Activated naive CD4-positive, alpha-beta T cell treated with anti-CD3 and anti-CD28 coated beads, Interleukin-2, amount 10 ng/mL, durations not matched to agents 5 hours and 36 hours (primary cell): ENCODE measurements around the gene FAN1. TPM values are rescaled to one million over a fixed set of nuclear protein-coding genes. Genes with fewer than 3 reads are reported as not detected.

Experiments
- total RNA-seq, 2 experiments: library from RNA; stranded (reverse); gene quantifications; one replicate each; pipeline ENCODE4 v1.2.3, GENCODE V29; 2021

FAN1 gene
- total RNA-seq: 10 to 100 TPM; 12.0 to 13.8 TPM

DNA sequence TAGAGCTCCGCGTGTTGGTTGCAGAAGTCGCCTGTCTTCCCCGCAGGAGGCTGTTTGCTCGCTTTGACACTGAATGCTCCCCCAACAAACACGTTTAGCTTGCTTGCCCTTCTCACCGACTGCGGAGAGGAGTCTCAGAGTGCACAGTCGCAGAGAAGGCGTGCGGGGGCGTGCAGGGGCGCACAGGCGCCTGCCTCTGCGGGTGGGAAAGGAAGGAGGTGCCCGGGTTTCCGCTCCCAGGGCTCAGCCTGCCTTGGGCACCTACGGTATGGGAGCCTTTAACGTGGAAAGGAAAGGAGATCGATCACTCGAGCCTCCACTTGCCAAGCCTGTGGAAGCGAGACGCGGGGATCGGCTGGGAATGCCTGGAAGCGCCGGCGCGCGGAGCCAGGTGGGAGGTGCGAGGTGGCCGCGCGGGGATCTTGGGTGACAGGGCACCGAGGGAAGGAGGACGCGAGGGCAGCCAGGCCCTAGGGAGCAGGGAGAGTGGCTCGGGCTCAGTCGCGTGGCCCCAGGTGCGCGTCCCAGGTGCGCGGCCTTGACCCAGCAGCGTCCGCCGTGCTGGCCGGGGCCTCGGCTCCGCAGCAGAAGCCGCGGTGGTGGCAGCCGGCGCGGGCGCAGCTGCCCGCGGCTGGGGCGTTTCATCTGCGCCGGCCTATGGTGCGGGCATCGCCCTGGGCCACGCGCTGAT, at the start of gene FAN1:
FAN1 (plus strand) TSS at position 419 of the 691 bp plus-strand sequence. CDS start 749 bp downstream, outside the sequence.

DNA sequence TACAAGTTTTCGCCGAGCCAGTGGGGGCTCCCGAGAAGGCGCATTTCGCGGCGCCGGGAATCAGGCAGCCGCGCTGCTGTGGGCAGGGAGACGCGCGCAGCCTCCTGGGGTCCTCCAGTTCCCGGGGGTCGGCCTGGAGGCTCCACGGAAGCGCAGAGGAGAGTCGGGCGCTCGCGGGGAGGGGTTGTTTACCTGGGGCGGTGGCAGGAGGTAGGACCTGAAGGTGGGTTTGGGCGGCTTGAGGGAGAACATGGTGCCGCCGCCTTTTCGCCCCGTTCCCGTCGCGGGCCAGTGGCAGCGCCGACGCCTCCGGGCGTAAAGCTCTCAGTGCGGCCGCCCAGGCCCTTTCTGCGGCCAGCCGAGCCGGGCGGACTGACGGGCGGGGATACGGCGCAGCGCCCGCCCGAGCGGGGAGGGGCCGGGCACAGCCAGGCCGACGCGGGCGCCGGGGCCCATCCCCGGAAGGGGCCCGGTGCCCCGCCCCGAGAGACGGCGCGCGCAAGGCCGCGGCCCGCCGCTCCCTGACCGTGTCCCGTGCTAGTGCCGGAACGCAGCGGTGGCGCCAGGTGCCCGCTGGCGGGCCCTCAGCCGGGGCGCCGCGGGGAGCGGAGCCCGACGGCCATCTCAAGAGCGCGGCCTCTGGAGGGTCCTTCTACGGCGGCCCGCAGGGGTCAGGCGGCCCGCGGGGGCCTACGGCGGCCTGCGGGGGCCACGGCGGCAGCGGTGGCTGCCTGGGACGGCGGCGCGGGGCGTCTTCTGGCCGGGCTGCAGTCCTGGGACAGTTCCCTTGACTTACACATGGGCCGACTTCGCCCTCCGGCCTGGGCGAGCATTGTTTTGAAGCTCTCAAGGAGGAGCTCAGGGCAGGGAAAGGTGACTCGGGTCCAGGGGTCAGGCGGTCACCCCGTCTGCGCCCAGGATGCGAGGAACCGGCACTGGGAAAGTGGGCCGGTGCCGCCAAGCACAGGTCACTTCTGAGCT, 87.8 kb downstream of the FAN1 start, which contains the start of gene MTMR10:
MTMR10 (minus strand) TSS at position 374 of the 981 bp plus-strand sequence; CDS start at position 252, 122 bp downstream.

Other genes with a start within 250 kb of the FAN1 start
- 10 to 100 TPM; 24.0 to 24.8 TPM for gene MTMR10, start 87.7 kb downstream of the FAN1 start, total RNA-seq
- gene TRPM1, start 197.8 kb downstream of the FAN1 start, total RNA-seq: not detected